ENCODE measurements around the gene CKAP2L.

The CKAP2L gene

GRCh38 chr2:112793449-112793978 is 29.1 kb upstream of the CKAP2L start:
- no peak for DNase-seq

- DNase-seq: no peak
Observed at GRCh38 chr2:112792419-112792818, 28.0 kb upstream of the CKAP2L start.

GRCh38 chr2:112791693-112792230 is 27.4 kb upstream of the CKAP2L start:
- no peak for DNase-seq

GRCh38 chr2:112791019-112791418 is 26.6 kb upstream of the CKAP2L start:
- no peak for DNase-seq

DNA sequence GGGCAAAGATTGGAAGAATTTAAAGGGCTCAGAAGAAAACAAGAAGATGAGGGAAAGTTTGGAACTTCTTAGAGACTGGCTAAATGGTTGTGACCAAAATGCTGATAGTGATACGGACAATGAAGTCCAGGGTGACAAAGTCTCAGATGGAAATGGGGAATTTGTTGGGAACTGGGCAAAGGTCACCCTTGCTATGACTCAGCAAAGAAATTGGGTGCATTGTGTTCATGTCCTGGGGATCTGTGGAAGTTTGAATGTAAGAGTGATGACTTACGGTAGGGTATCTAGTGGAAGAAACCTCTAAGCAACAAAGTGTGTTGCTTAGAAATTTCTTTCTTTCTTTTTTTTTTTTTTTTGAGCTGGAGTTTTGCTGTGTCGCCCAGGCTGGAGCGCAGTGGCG is 25.9 kb upstream of the CKAP2L start:
- no peak for DNase-seq

DNA sequence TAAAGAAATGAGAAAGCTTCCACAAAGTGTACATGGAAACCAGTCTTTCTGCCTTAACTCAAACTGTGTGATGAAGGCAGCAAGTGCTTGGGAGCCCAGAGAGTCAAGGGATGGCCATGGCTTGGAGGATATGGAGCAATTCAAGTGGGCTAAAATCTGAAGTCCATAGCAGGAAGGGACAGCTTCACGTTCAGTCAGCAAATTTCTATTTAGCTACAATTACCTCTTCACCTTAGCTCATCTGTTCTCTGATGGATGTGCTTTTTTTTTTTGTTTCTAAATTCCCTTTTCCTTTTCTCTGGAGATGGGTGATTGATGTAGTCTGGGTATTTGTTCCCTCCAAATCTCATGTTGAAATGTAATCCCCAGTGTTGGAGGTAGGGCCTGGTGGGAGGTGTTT is 24.8 kb upstream of the CKAP2L start:
- DNase-seq: no peak

- DNase-seq: no peak
Observed at GRCh38 chr2:112788653-112789052, 24.2 kb upstream of the CKAP2L start.

DNA sequence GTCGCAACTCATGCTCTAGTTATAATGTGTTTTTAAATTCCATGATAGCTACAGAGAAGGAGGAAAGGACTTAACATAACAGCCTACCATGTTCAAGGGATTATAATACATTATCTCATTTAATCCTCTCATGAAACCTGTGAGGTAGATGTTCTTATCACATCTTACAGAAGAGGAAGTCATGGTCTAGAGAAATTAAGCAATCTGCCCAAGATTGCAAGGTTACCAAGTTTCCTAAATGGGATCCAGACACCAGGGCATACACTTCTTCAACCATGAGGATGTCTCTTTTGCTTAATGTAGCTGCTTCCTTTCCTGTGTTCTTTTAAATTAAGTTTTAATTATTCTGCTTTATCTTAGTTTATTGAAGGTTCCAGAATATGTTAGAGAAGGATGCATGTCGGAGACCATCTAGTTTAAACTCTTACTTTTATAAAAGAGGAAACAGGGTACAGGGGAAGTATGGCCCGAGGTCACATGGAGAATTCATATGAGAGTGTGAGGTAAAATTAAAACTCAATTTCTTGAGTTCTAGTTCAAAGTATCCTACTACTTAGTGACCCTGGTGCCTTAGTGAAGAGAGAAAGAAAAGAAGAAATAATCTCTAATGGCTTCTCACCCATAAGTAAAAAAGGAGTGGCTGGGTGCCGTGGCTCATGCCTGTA is 23.5 kb upstream of the CKAP2L start:
- DNase-seq: no peak

- no peak for DNase-seq
Observed at GRCh38 chr2:112787294-112787693, 22.9 kb upstream of the CKAP2L start.

GRCh38 chr2:112784199-112785189 is 20.1 kb upstream of the CKAP2L start, which contains the start of gene IL1A:
Gene IL1A, minus strand, starts transcription at chr2:112784493. Its CDS starts 723 bp downstream, at chr2:112783770.
- peak in 3 of 56 donors; percentile 5 to 6 (median 6) for DNase-seq

- no peak for DNase-seq
Observed at GRCh38 chr2:112783187-112783714, 18.8 kb upstream of the CKAP2L start.

DNA sequence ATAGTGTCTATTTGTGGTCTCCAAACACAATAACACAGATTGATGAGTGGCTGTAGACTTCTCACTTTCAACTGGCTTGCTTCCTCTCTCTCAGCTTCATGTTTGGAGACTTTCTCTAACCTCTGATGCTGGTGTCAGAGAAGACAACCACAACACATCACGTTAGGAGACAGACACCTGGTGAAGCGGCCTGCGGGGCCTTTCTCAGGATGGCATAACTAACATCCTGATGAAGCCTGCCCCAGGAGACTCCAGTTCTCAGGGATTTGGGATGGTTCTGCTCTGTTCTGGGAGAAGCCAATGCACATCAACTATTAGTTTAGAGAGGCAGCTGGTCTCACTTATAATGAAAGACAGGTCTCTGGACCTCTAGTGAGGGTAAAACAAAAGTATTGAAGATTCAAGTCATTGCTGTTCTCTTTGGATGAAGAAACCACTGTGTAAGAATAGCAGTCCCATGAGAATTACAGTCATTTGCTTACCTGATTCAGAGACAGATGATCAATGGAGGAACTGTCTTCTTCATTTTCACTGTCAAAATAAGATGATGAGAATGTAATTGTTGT is 17.9 kb upstream of the CKAP2L start:
- DNase-seq: no peak

DNA sequence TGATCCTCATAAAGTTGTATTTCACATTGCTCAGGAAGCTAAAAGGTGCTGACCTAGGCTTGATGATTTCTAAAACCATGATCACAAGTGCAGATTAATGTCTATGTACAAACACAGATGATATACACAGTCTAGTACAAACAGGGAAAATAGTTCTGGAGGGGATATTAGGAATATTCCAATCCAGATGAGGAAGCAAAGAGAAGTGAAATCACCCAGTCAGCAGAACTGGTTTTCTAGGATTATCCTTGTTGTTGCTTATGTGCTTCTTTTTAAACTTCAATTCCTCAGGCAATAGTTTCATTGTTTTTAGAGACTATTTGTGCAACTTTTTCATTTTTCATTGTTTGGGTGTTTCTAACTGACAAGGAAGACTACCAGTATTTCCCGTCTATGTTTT is 15.2 kb upstream of the CKAP2L start:
- no peak for DNase-seq

DNA sequence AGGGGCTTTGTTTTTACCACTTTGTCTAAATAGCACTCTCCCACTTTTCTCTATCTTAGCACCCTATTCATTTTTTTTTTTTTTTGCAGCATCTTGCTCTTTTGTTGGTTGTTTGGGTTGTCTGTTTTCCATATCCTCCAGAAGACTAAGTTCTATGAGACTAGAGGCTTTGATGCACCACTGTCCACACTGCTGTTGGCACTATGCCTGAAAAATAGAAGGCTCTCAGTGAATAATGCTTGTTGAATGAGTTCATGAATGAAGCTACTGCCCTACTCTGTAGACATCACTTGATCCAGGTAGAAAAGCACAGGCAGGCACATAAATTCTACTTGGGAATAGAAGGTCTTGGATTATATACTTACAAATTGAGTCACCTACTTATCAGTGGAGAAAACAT is 12.6 kb upstream of the CKAP2L start:
- no peak for DNase-seq

GRCh38 chr2:112776113-112776512 is 11.7 kb upstream of the CKAP2L start:
- DNase-seq: no peak

- no peak for DNase-seq
Observed at GRCh38 chr2:112774536-112775285, 10.3 kb upstream of the CKAP2L start.

DNA sequence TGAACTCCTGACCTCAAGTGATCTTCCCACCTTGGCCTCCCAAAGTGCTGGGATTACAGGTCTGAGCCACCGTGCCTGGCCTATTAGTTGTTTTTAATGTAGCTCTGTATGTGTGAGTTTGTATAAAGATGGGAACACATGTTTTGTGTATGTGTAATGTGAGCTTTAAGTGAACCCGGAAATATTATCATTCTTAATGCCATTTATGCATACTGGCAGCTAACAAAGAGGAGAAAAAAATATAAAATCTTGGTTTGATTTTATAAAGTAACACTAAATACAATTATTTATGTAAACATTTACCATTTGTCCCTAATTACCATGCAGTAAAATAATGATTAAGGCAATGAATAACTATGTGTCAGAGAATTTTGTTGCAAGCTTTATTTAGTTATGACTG is 9.1 kb upstream of the CKAP2L start:
- no peak for DNase-seq

DNA sequence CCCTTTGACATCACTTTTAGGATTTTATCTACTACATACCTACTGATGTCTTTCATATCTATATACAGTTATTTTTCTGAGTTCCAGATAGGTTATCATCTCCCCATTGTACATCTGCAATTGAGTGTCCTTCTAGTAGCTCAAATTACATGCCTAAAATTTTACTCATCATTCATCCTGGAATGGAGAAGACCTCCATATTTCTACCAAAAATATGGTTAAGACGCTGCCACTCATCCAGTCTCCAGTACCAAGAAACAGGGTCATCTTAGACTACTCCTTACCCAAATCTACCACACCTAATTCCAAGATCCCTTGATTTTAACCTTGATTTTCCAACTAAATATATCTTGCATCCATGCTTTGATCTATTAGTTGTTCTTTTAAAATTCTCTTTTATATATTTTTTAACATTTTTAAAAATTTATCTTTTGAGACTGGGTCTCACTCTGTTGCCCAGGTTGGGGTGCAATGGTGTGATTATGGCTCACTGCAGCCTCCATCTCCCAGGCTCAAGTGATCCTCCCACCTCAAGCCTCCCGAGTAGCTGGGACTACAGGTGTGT is 8.6 kb upstream of the CKAP2L start:
- no peak for DNase-seq

DNA sequence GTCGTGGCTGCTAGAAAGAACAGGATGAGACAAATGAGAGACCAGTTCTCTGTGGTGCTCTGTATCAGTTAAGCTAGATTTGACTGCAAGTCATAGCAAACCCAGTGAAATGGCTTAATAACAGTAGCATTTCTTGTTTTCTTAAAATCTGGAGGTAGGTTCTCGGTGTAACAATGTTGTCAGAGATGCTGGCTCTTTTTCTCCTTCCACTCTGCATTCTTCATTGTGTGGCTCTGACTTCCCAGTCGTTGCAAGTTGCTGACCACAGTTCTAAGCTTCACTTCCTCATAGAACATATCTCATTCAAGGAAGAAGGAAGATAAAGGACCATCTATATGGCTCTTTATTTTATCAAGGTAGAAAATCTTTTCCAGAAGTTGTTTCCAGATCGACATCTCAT is 7.9 kb upstream of the CKAP2L start:
- no peak for DNase-seq

GRCh38 chr2:112768432-112768831 is 4.0 kb upstream of the CKAP2L start:
- no peak for DNase-seq

Data from amygdala (tissue), 56 donors.